Medulla oblongata (tissue), 1 donor: ENCODE data around the gene KRTAP16-1.

ENCODE experiments used
- DNase-seq: peaks from one replicate; pipeline ENCODE4 v3.0.0-alpha.2; 2015; ENCODE audit errors: extremely low spot score

KRTAP16-1 gene

GRCh38 chr17:41329279-41329948, 20.3 kb upstream of the KRTAP16-1 start:
- DNase-seq, result peak; percentile 35

GRCh38 chr17:41328207-41328606, 19.1 kb upstream of the KRTAP16-1 start:
- no peak for DNase-seq

DNA sequence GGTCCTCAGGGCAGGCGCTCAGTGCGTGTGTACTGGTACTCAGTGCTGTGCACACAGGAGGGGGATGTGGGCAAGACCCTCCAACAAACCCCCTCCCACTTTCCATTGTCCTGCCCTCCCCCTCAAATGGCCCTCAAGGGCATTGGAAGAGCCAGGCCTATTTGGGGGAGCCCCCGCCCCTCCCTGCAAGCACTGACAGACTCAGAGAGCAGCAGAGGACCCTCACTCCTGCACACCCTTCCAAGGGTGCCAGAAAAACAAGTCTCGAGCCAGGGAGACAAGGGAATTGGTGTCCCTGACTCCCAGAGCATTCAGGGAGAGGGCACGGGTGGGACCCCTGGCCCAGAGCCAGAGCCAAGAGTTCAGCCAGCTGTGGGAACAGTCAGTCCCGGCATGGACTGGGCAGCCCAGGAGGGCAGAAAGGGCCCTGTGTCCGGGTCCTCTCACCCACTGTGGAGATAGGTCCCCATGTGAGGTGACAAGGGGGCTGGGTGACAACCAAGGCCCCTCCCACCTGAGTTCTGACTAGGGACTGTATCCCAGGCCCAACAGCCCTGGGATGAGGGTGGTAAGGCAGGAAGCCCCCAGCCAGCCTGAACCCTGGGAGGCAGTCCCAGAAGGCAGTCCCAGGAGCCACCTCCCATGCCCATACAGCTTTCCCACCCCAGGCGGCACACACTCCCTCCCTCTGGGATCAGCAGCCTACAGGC, 18.5 kb upstream of the KRTAP16-1 start:
- no peak for DNase-seq

GRCh38 chr17:41326173-41327145, 17.4 kb upstream of the KRTAP16-1 start:
- no peak for DNase-seq

DNA sequence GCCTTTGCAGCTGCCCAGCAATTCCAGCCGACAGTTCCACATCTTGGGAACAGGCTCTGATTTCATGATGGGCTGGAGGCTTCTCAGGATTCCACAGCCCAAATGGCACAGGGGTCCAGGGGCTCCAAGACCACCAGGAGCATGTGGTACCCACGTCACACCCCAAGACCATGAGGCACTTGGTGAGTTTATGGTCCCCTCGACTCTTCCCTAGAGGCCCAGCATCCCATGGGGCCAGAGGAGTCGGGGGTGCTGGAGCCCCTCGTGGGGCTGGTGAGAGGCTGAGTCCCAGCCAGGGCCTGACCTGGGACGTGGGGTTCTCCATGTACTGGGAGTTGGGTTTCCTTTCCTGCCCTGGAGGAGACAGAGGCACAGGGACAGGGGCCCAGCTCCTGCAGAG, 16.5 kb upstream of the KRTAP16-1 start:
- DNase-seq, result no peak

DNA sequence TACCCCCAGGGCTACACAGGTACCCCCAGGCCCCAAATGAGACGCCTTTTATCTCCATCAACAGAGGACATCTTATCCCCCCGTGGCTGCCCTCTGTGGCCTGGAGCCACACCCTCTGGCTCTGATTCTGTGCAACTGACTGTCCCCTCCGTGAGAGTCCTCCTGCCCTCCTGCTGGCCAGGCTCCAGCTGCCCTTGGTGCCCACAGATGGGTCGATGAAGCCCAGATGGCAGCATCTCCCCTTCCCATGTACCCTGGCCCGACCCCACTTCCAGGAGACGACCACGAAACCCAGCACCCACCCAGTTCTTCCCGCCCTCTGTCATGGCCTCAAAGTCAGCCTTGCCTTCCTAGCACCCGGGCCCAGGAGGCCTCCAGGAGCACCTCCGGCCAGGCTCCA, 16.0 kb upstream of the KRTAP16-1 start:
- no peak for DNase-seq

DNA sequence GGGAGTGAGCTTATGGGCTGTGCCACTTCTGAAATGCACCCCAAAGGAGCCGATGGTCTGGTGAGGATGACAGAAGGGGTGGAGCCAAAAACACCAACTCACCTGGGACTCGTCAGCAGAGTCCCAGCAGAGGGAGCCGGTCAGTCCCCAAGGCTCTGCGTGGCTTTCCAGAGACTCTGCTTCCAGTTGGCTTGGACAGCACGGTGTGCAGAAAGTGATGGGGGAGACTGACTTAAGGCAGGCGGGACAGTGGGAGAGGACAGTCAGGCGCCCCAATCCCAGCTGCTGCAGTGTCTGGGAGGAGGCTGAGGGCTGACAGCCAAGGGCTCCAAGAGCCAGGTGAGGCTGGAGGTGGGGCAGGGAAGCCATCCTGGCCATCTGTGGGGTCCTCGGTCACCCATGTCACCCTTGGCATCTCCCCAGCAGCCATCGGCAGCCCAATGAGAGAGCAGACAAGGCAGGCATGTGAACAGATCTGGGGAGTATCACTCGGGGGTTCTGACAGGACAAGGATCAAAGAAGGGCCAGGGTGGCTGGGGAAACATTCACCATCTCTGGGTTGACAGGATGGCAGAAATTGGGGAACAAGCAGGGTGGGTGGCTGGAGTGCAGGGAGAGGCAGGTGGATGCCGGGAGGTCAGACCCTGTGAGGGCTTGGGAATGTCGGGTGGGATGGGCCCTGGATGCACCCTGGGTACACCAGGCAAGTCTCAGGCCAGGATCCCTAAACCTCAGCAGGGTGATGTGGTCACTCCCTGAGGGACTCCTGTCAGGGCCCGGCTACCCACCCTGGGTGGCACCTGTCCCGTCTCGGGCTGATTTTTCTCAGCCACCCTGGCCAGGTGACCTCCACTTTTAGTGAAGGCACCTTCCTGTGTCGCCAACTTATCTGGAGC, 15.3 kb upstream of the KRTAP16-1 start:
- DNase-seq, result no peak

DNA sequence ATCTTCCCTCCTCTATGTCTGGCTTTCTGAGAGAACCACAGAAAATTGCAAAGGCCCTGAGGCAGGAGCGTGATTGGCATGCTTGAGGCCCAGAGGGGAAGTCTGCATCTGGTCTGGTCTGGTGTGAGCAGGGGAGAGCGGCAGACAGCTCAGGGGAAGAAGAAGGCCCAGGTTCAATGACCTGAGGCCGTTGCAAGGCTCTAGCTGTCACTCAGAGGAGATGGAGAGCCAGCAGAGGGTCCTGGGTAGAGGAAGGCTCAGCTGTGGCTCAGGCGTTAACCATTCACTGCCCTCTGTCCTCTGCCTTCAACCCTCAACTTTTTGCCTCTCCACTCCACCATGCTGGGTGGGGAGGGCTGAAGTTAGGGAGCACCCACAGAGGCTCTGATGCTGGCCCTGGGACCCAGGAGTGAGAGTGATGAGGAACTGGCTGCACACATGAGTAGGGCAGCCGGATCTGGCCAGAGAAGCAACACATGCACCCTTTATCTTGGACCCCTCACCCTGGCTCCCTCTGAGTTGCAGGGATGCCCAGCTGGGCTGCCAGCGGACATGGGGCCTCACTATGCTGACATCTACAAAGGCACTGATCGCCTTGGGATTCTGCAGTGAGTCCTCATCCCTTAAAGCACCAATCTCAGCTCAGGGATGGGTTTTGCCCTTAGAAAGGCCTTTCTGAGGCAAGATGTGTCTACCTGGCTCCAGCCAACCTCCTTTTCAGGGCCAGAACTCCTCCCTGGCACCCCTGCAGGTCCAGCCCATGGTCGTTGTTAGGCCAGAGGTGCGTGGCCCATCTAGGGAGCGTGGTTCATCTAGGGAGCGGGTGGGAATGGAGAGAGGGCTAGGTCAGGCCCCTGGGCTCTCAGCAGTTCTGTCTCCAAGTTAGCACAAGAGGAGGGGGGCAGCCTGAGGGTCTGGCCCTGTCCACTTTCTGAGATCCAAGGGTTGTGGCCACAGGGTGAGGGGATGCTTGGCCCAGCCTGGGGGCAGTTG, 14.1 kb upstream of the KRTAP16-1 start:
- DNase-seq, result no peak

- peak; percentile 47 for DNase-seq
These were observed 13.2 kb upstream of the KRTAP16-1 start for GRCh38 chr17:41322094-41322902.

DNA sequence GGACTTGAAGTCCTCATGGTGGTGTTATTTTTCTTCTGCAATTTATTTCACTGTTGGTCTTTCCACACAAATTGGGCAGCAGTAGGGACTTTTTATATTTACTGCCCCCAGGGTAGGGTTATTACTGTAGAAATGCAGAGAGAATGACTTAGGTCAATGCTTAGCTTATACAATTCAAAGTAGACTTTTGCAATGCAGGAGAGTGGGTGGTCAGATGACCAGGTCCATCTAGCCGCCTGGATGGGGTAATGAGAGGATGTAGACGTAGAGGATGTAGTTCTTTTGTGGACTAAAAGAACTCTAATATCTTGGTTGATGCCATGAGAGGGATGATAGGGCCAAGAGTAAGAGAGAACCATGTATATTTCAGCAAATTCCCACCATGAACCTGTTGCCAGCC, 9.1 kb upstream of the KRTAP16-1 start:
- no peak for DNase-seq

- no peak for DNase-seq
These were observed 6.8 kb upstream of the KRTAP16-1 start for GRCh38 chr17:41315814-41316445.

DNA sequence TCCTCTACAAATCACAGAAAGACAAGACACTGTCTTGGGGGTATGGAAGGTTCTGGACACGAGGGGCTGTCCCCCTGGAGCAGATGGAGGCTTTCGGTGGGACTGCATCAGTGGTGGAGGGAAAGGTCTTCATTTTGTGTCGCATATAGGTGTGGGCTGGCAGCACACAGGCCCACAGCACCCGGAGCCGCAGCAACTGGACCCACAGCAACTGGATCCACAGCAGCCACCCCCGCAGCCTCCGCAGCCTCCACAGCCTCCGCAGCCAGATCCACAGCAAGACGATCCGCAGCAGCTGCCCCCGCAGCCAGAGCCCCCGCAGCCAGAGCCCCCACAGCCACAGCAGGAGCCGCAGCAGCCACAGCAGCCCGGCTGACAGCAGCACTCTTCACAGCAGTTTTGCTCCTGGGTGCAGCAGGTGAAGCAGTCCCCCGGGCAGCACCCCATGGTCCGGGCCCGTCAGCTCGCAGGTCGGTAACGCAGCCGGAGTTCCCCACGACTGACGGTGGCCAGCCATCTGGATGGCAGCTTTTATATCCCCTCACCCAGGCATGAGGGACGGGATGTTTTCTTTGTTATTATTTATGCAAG, 6.2 kb upstream of the KRTAP16-1 start, which contains the start of gene KRTAP17-1:
Gene KRTAP17-1 (minus strand): TSS at position 507 of the 591 bp plus-strand sequence. CDS start 60 bp downstream, at position 447.
- DNase-seq, result no peak

DNA sequence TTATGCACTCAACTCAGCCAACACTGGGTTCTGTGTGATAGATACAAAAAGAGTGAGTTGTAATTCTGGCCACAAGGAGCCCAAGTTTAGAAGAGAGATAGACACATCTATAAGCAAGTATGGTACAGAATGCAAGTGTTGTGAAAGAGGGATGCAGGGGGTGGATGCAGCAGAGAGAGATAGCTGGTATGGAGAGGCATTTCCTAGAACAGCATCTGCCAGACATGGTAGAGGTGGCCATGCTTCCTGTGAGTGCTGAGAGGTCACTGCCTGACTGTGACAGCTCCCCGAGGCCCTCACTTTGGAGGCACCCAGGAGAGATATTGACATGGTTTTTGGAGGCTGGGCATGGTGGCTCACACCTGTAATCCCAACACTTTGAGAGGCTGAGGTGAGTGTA, 2.0 kb upstream of the KRTAP16-1 start:
- no peak for DNase-seq

GRCh38 chr17:41308251-41308917, 725 bp downstream of the KRTAP16-1 start:
- DNase-seq, result peak; percentile 24

DNA sequence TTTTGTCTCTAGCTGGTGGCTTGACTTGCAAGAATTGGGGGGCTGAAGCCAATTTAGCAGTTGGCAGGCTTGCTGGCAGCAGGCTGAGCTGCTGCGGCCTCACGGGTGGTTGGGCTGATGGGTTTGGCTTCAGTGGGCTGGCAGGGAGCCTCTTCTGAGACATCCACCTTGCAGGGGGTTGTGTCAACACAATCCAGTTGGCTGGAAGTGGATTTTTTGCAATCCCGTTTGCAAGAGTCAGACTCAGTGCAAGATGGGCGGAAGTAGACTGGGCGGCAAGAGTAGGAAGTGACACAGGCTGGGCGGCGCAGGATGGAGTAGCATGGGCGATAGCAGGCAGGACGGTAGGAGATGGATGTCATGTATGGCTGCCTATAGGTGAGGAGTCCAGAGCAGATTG, 1.5 kb downstream of the KRTAP16-1 start:
- peak; percentile 2 for DNase-seq

GRCh38 chr17:41304091-41304490, 5.0 kb downstream of the KRTAP16-1 start:
- no peak for DNase-seq

DNA sequence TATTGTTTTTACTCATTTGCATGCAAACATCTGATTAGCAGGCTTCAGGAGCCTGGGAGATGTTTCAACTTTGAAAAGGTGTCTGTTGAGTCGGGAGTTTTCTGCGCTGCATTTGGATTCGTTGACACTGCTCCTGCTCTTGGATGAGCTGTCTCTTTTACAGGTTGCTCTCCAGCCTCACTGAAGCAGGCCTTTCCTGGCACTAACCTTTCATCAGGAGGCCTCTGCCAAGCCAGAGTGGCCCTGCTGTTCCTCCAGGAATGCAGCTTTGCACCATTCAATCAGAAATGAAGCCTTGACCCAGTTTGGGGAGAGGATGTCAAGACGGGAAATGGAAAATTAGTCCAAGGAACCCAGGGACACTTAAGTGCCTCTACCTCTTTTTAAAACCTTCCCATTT, 6.1 kb downstream of the KRTAP16-1 start:
- no peak for DNase-seq
